ENCODE data around the gene TP53INP2. TPM values are rescaled to one million over a fixed set of nuclear protein-coding genes. Genes with fewer than 3 reads are reported as not detected.
A peak's percentile ranks its signal among the peaks of the same experiment; 100 is the strongest.

TP53INP2 gene
- total and polyA plus RNA-seq, 9 of the 15 experiments (the other 6 are each of a cell fraction or from before 2014, with no cell fraction given): 0.43 to 5.0 (median 1.3) TPM

GRCh38 chr20:34713194-34713943 lies 9.2 kb downstream of the TP53INP2 start (continued):
- no peak for TF ChIP-seq YY1 (IDR thresholded peaks at IDR 0.05; ENCODE audit: borderline replicate concordance in 1 of 3, control insufficient read depth in 1 of 3, extremely low read depth in 1 of 3, insufficient read depth in 3 of 3, insufficient read length in 1 of 3, insufficient replicate concordance in 2 of 3, low read depth in 1 of 3, low read length in 2 of 3)
- TF ChIP-seq BCOR (IDR thresholded peaks at IDR 0.05): peak; percentile 25; the same call in 1 of the 2 replicates
- no peak for TF ChIP-seq POLR3G (IDR thresholded peaks at IDR 0.05; ENCODE audit: extremely low read depth, insufficient read length, insufficient replicate concordance)
- TF ChIP-seq ZNF740 (CRISPR knock-in tag; IDR thresholded peaks at IDR 0.05): no peak
- TF ChIP-seq ZNF740 (tag; IDR thresholded peaks at IDR 0.05): no peak
- no peak for TF ChIP-seq EGR1 (conservative IDR thresholded peaks at IDR 0.05)
- no peak for TF ChIP-seq HOXB6 (CRISPR knock-in tag; IDR thresholded peaks at IDR 0.05; ENCODE audit: borderline replicate concordance)
- TF ChIP-seq ARID3A (IDR thresholded peaks at IDR 0.05; ENCODE audit: borderline replicate concordance, low read depth, low read length): peak; percentile 95; the same call in 1 of the 2 replicates
- peak; percentile 4; the same call in 1 of the 2 replicates for TF ChIP-seq DMBX1 (CRISPR knock-in tag; IDR thresholded peaks at IDR 0.05; ENCODE audit: borderline replicate concordance)
- peak; percentile 84 for TF ChIP-seq STAT5A (IDR thresholded peaks at IDR 0.05; ENCODE audit: borderline replicate concordance, low read length)
- TF ChIP-seq LCOR (CRISPR knock-in tag; IDR thresholded peaks at IDR 0.05): no peak
- peak; percentile 68; the same call in 1 of the 2 replicates for TF ChIP-seq RNF2 (IDR thresholded peaks at IDR 0.05)
- TF ChIP-seq TEAD2 (tag; IDR thresholded peaks at IDR 0.05): no peak
- no peak for TF ChIP-seq SRSF9 (IDR thresholded peaks at IDR 0.05; ENCODE audit: borderline replicate concordance, low read depth, low read length)
- TF ChIP-seq EHMT2 (IDR thresholded peaks at IDR 0.05): peak; percentile 75
- peak; percentile 37; the same call in 1 of the 2 replicates for TF ChIP-seq MAFK (IDR thresholded peaks at IDR 0.05; ENCODE audit: low read length)
- peak; percentile 65 for TF ChIP-seq EP400 (IDR thresholded peaks at IDR 0.05)
- peak; percentile 86 for TF ChIP-seq ZEB2 (IDR thresholded peaks at IDR 0.05)
- no peak for TF ChIP-seq PTTG1 (tag; IDR thresholded peaks at IDR 0.05; ENCODE audit: low read depth)
- no peak for TF ChIP-seq GTF2E2 (tag; IDR thresholded peaks at IDR 0.05)
- TF ChIP-seq MED1 (CRISPR knock-in tag; IDR thresholded peaks at IDR 0.05; ENCODE audit: borderline replicate concordance): no peak
- no peak for TF ChIP-seq IFI16 (CRISPR knock-in tag; IDR thresholded peaks at IDR 0.05)
- no peak for TF ChIP-seq NCOA2 (IDR thresholded peaks at IDR 0.05; ENCODE audit: partially characterized antibody in 2 of 2)
- peak; percentile 32; the same call in 1 of the 2 replicates for TF ChIP-seq ZNF589 (CRISPR knock-in tag; IDR thresholded peaks at IDR 0.05; ENCODE audit: low read depth)
- TF ChIP-seq GMEB1 (CRISPR knock-in tag; IDR thresholded peaks at IDR 0.05): no peak
- no peak for TF ChIP-seq ZC3H4 (CRISPR knock-in tag; IDR thresholded peaks at IDR 0.05; ENCODE audit: borderline replicate concordance)
